Nephron progenitor cell (in vitro differentiated cells): ENCODE results near the gene ZNF45.

Experiments used
- DNase-seq: peaks from one replicate; pipeline ENCODE4 v3.0.0; 2021
- H3K27ac Mint-ChIP-seq: 2 replicates; pipeline ENCODE4 v1.8.0; 2021; ENCODE audit warnings: mild to moderate bottlenecking, moderate library complexity, mixed read lengths
- H3K27me3 Mint-ChIP-seq: 2 replicates; pipeline ENCODE4 v1.8.0; 2021; ENCODE audit warnings: mild to moderate bottlenecking, low read depth, mixed read lengths; ENCODE audit not compliant: poor library complexity
- H3K36me3 Mint-ChIP-seq: 2 replicates; pipeline ENCODE4 v1.8.0; 2021; ENCODE audit warnings: low read depth, mixed read lengths
- H3K4me1 Mint-ChIP-seq: 2 replicates; pipeline ENCODE4 v1.8.0; 2021; ENCODE audit warnings: mixed read lengths
- H3K4me3 Mint-ChIP-seq: 2 replicates; pipeline ENCODE4 v1.8.0; 2021; ENCODE audit warnings: mild to moderate bottlenecking, moderate library complexity, mixed read lengths
- H3K9me3 Mint-ChIP-seq: 2 replicates; pipeline ENCODE4 v1.8.0; 2021; ENCODE audit warnings: mild to moderate bottlenecking, moderate library complexity, mixed read lengths
- CTCF ChIP-seq: fragments of 200-600 bp; sonication (generic); IDR thresholded peaks from 2 replicates; pipeline ENCODE4 v1.5.0; 2021; ENCODE audit warnings: antibody characterized with exemption

The ZNF45 gene

GRCh38 chr19:43941209-43941608, 6.1 kb upstream of the ZNF45 start:
- TF ChIP-seq CTCF = no peak
- no peak for DNase-seq
- Mint-ChIP-seq H3K4me1 (no peaks in the 10 kb centered on the region), H3K36me3 (no peaks in the 10 kb centered on the region), H3K27me3 (peaks cover 49% of the 10 kb centered on the region), H3K9me3 (peaks cover 63% of the 10 kb centered on the region), H3K27ac (no peak overlapping the region), H3K4me3 (no peak overlapping the region)

- Mint-ChIP-seq H3K4me3 (no peak overlapping the region), H3K4me1 (no peaks in the 10 kb centered on the region), H3K27ac (no peak overlapping the region), H3K27me3 (peaks cover 44% of the 10 kb centered on the region), H3K9me3 (peaks cover 63% of the 10 kb centered on the region), H3K36me3 (no peaks in the 10 kb centered on the region)
- no peak for TF ChIP-seq CTCF
- no peak for DNase-seq
These were observed 5.6 kb upstream of the ZNF45 start for GRCh38 chr19:43940719-43941118.

- Mint-ChIP-seq H3K27me3 (peaks cover 34% of the 10 kb centered on the region), H3K4me3 (no peak overlapping the region), H3K4me1 (no peaks in the 10 kb centered on the region), H3K27ac (no peak overlapping the region), H3K9me3 (peaks cover 56% of the 10 kb centered on the region), H3K36me3 (no peaks in the 10 kb centered on the region)
- DNase-seq = no peak
- TF ChIP-seq CTCF = no peak
These were observed 4.6 kb upstream of the ZNF45 start for GRCh38 chr19:43939557-43940260.

GRCh38 chr19:43936188-43936587, 1.1 kb upstream of the ZNF45 start:
- Mint-ChIP-seq H3K4me1 (peaks cover 13% of the 10 kb centered on the region), H3K27ac (no peak overlapping the region), H3K27me3 (peaks cover 20% of the 10 kb centered on the region), H3K9me3 (peaks cover 48% of the 10 kb centered on the region), H3K4me3 (peak overlapping the region; percentile 97), H3K36me3 (peaks cover 31% of the 10 kb centered on the region)
- no peak for TF ChIP-seq CTCF
- DNase-seq = no peak

GRCh38 chr19:43934055-43934984, 762 bp downstream of the ZNF45 start:
- Mint-ChIP-seq H3K36me3 (peaks cover 50% of the 10 kb centered on the region), H3K9me3 (peaks cover 32% of the 10 kb centered on the region), H3K4me3 (peak overlapping the region; percentile 97), H3K4me1 (peaks cover 13% of the 10 kb centered on the region), H3K27ac (peak overlapping the region; percentile 92), H3K27me3 (peaks cover 6% of the 10 kb centered on the region)
- DNase-seq = no peak
- no peak for TF ChIP-seq CTCF
